ENCODE measurements around the gene SAMM50.

Gene SAMM50

GRCh38 chr22:43955040-43955882 is at the start of gene SAMM50:
SAMM50 (plus strand) TSS chr22:43955442; CDS start chr22:43955578, 136 bp downstream.
- H3K36me3 ChIP-seq (ENCODE audit: insufficient read depth, low read length) = no peaks in the 10 kb centered on the region
- H3K9ac ChIP-seq (ENCODE audit: low read depth, low read length) = peak within 1 kb of the TSS; percentile 99
- no peaks in the 10 kb centered on the region for H3K9me3 ChIP-seq (ENCODE audit: control insufficient read depth, insufficient read depth, low read length)
- H3K4me1 ChIP-seq (ENCODE audit: insufficient read depth, low read length) = peaks cover 12% of the 10 kb centered on the region

DNA sequence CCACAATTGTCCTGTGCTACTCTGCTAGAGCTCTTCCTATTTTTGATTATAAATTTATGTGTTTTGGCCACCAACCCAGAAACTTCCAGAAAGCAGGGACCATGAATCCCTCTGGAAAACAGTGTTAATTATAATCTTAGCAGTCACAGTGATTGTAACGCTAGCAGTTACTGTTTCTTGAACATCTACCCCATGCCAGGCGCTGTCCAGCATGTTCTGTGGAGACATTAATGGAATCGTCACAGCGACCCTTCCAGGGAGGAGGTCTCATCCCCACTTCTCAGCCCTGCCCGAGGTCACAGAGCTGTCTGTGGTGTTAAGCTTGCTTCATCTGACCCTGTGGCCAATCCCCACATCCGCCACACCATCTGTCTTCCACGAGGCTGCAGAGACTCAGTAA is 49.6 kb upstream of the SAMM50 start:
- no peaks in the 10 kb centered on the region for H3K36me3 ChIP-seq (ENCODE audit: insufficient read depth, low read length)
- H3K4me1 ChIP-seq (ENCODE audit: insufficient read depth, low read length) = no peaks in the 10 kb centered on the region
- no peak overlapping the region for H3K9ac ChIP-seq (ENCODE audit: low read depth, low read length)
- H3K9me3 ChIP-seq (ENCODE audit: control insufficient read depth, insufficient read depth, low read length) = no peaks in the 10 kb centered on the region

DNA sequence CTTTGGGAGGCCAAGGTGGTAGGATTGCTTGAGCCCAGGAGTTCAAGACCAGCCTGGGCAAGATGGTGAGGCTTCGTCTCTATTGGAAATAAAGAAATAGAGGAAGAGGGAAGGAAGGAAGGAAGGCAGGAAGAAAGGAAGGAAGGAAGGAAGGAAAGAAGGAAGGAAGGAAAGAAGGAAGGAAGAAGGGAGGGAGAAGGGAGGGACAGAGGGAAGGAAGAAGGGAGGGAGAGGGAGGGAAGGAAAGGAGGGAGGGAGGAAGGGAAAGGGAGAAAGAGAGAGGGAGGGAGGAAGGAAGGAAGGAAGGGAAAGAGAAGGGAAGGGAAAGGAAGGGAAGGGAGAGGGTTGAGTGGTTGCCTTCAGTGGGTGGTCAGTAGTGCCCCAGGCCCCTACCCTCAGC is 45.5 kb upstream of the SAMM50 start:
- 0 out of 2 replicates have a peak, but pooled peaks cover 2% of the 10 kb centered on the region for H3K4me1 ChIP-seq (ENCODE audit: insufficient read depth, low read length)
- H3K9me3 ChIP-seq (ENCODE audit: control insufficient read depth, insufficient read depth, low read length) = 0 out of 2 replicates have a peak, but pooled peaks cover 2% of the 10 kb centered on the region
- H3K36me3 ChIP-seq (ENCODE audit: insufficient read depth, low read length) = no peaks in the 10 kb centered on the region

DNA sequence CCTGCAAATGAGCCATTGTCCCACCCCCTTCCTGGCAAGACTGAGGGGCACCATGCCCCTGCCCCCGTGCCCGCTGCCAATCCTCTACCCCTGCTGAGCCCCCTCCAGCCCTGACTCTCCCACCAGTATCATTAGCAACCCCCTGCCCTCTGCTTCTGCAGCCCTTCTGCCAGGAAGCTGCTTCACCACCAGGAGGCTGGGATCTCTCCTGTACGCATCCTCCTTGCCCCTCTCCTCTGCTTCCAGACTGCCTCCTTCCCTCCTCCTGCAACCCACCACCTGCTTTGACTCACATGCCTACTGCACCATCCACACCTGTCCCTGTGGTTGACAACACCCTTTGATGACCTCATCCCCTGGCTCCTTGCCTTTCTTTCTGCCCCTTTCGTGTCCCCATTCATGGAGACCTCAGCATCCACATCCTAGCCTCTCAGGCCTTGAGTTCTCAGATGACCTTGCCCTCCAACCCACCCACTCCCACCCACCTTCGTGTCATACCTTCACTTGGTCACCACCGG is 45.0 kb upstream of the SAMM50 start:
- Histone ChIP-seq H3K4me1 (ENCODE audit: insufficient read depth, low read length) (0 out of 2 replicates have a peak, but pooled peaks cover 2% of the 10 kb centered on the region), H3K36me3 (ENCODE audit: insufficient read depth, low read length) (no peaks in the 10 kb centered on the region), H3K9me3 (ENCODE audit: control insufficient read depth, insufficient read depth, low read length) (0 out of 2 replicates have a peak, but pooled peaks cover 2% of the 10 kb centered on the region), H3K9ac (ENCODE audit: low read depth, low read length) (no peak overlapping the region)

More for the DNA sequence above, 45.5 kb upstream of the SAMM50 start:
- no peak overlapping the region for H3K9ac ChIP-seq (ENCODE audit: low read depth, low read length)

DNA sequence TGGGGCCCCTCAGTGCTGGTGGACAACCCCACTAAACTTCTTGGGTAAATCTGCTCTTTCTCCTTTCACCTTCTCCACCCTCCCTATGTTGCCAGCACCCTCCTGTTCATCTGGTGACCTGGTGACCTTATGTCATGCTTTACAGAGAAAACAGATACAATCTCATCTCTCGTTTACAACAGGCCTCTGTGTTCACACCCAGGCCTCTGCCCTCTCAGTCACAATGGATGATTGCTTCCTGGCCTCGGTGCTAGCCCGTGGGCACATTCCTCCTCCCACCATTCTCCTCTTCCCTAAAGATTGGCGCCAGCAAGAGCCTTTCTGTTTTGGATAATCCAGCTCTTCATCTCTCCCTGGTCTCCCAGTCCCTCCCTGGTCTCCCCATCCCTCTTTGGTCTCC is 43.9 kb upstream of the SAMM50 start:
- Histone ChIP-seq H3K9ac (ENCODE audit: low read depth, low read length) (no peak overlapping the region), H3K36me3 (ENCODE audit: insufficient read depth, low read length) (no peaks in the 10 kb centered on the region), H3K9me3 (ENCODE audit: control insufficient read depth, insufficient read depth, low read length) (0 out of 2 replicates have a peak, but pooled peaks cover 2% of the 10 kb centered on the region), H3K4me1 (ENCODE audit: insufficient read depth, low read length) (0 out of 2 replicates have a peak, but pooled peaks cover 2% of the 10 kb centered on the region)

GRCh38 chr22:43917521-43917920 is 37.7 kb upstream of the SAMM50 start:
- H3K9ac ChIP-seq (ENCODE audit: low read depth, low read length) = no peak overlapping the region
- H3K4me1 ChIP-seq (ENCODE audit: insufficient read depth, low read length) = peaks cover 14% of the 10 kb centered on the region; the same call in 1 of the 2 replicates
- no peaks in the 10 kb centered on the region for H3K9me3 ChIP-seq (ENCODE audit: control insufficient read depth, insufficient read depth, low read length)
- no peaks in the 10 kb centered on the region for H3K36me3 ChIP-seq (ENCODE audit: insufficient read depth, low read length)

DNA sequence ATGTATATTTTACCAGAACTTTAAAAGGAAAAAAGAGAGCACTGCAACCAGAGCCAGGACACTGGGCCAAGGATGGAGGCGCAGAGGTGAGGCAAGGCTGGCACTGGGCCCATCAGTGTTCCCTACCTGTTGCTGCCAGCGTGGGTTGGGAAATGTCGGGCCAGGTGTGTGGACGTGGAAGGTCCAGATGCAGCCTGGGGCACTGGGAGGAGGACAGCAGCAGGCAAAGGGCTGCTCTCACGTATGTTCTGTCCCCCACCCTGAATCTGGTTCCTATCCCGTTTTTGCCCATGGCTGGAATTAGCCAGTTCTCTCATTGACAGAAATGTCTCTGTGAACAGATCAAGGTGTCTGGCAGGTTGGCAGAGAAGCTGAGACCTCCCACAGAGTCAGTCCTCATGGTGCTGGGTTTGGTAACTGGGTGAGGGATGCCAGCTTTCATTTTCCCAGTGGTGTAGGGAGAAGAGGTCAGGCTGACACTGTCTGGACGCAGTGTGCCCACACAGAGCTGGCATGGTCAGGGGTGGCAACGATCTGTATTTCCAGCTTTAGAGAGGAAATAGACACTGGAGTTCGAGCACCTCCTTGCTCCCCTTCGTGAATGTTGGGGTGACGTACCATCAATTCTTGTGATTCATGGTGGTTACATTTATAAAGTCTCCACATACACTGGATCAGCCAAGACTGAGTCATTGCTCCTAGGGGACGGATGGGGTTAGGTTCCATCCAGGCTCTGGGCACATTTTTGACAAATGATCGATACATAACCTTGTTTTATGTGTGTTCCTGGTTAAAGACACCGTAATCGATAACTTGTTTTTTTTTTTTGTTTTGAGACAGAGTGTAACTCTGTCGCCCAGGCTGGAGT is 35.9 kb upstream of the SAMM50 start:
- Histone ChIP-seq H3K4me1 (ENCODE audit: insufficient read depth, low read length) (peaks cover 14% of the 10 kb centered on the region; the same call in 1 of the 2 replicates), H3K9me3 (ENCODE audit: control insufficient read depth, insufficient read depth, low read length) (no peaks in the 10 kb centered on the region), H3K36me3 (ENCODE audit: insufficient read depth, low read length) (no peaks in the 10 kb centered on the region), H3K9ac (ENCODE audit: low read depth, low read length) (no peak overlapping the region)

GRCh38 chr22:43921370-43921769 is 33.9 kb upstream of the SAMM50 start:
- H3K36me3 ChIP-seq (ENCODE audit: insufficient read depth, low read length) = no peaks in the 10 kb centered on the region
- no peak overlapping the region for H3K9ac ChIP-seq (ENCODE audit: low read depth, low read length)
- no peaks in the 10 kb centered on the region for H3K9me3 ChIP-seq (ENCODE audit: control insufficient read depth, insufficient read depth, low read length)
- H3K4me1 ChIP-seq (ENCODE audit: insufficient read depth, low read length) = peaks cover 12% of the 10 kb centered on the region; the same call in 1 of the 2 replicates

- Histone ChIP-seq H3K36me3 (ENCODE audit: insufficient read depth, low read length) (no peaks in the 10 kb centered on the region), H3K4me1 (ENCODE audit: insufficient read depth, low read length) (peaks cover 12% of the 10 kb centered on the region; the same call in 1 of the 2 replicates), H3K9ac (ENCODE audit: low read depth, low read length) (no peak overlapping the region), H3K9me3 (ENCODE audit: control insufficient read depth, insufficient read depth, low read length) (no peaks in the 10 kb centered on the region)
These were observed 33.1 kb upstream of the SAMM50 start for GRCh38 chr22:43922123-43922522.

DNA sequence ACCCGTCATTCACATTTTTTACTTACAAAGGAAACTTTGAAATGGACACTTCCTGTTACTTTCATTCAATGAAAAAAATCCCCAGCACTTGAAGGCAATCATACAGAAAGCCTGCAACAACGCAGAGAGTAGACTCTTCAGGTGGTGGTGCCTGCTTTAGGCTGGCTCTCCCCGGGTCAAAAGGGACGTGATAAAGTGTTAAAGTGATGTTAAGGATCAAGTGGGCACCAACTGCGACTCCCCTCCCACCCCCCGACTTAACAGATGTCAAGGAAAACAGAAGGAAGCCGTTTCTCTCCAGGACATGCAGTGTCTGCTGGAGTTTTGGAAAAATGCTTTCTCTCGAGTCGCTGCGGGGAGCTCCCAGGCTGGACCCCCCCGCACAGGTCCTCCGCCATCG is 32.1 kb upstream of the SAMM50 start:
- H3K9me3 ChIP-seq (ENCODE audit: control insufficient read depth, insufficient read depth, low read length) = no peaks in the 10 kb centered on the region
- H3K36me3 ChIP-seq (ENCODE audit: insufficient read depth, low read length) = no peaks in the 10 kb centered on the region
- H3K9ac ChIP-seq (ENCODE audit: low read depth, low read length) = peak overlapping the region; percentile 47; the same call in 1 of the 2 replicates
- H3K4me1 ChIP-seq (ENCODE audit: insufficient read depth, low read length) = peaks cover 12% of the 10 kb centered on the region; the same call in 1 of the 2 replicates

GRCh38 chr22:43923631-43924464 is 31.4 kb upstream of the SAMM50 start, which contains the start of gene PNPLA3:
PNPLA3 (plus strand) TSS chr22:43923805; CDS start chr22:43923912, 107 bp downstream.
- Histone ChIP-seq H3K9me3 (ENCODE audit: control insufficient read depth, insufficient read depth, low read length) (no peaks in the 10 kb centered on the region), H3K36me3 (ENCODE audit: insufficient read depth, low read length) (peaks cover 3% of the 10 kb centered on the region; the same call in 1 of the 2 replicates), H3K9ac (ENCODE audit: low read depth, low read length) (peak within 1 kb of the TSS; percentile 79), H3K4me1 (ENCODE audit: insufficient read depth, low read length) (peaks cover 12% of the 10 kb centered on the region; the same call in 1 of the 2 replicates)

GRCh38 chr22:43924877-43925276 is 30.4 kb upstream of the SAMM50 start:
- Histone ChIP-seq H3K36me3 (ENCODE audit: insufficient read depth, low read length) (peaks cover 5% of the 10 kb centered on the region; the same call in 1 of the 2 replicates), H3K9ac (ENCODE audit: low read depth, low read length) (peak overlapping the region; percentile 79), H3K9me3 (ENCODE audit: control insufficient read depth, insufficient read depth, low read length) (no peaks in the 10 kb centered on the region), H3K4me1 (ENCODE audit: insufficient read depth, low read length) (peaks cover 12% of the 10 kb centered on the region; the same call in 1 of the 2 replicates)
